K562 (cell line): ENCODE results near the gene KAT2B. TPM values are rescaled to one million over a fixed set of nuclear protein-coding genes. Genes with fewer than 3 reads are reported as not detected.

Experiments
- CBFB ChIP-seq: sonication (generic); formaldehyde crosslinking; IDR thresholded peaks from 2 replicates; pipeline ENCODE4 v1.4.0; 2020; ENCODE audit warnings: mild to moderate bottlenecking, missing genetic modification reagents
- FOXJ2 ChIP-seq: fragments of 200-800 bp; sonication (Bioruptor generic); IDR thresholded peaks from 2 replicates; pipeline ENCODE4 v1.6.1; 2016; ENCODE audit warnings: missing genetic modification characterization, missing compliant biosample characterization
- KDM5B ChIP-seq: fragments of 200-600 bp; sonication (generic); IDR thresholded peaks from 2 replicates; pipeline ENCODE4 v1.6.1; 2012; ENCODE audit warnings: low read depth, mild to moderate bottlenecking, moderate library complexity, low read length, control low read depth, inconsistent platforms; ENCODE audit not compliant: insufficient replicate concordance
- POU5F1 ChIP-seq: fragments of 150-350 bp; IDR thresholded peaks from 2 replicates; pipeline ENCODE4 v1.6.1; 2014; ENCODE audit warnings: borderline replicate concordance, low read length, low read depth, mild to moderate bottlenecking; ENCODE audit not compliant: partially characterized antibody
- RREB1 ChIP-seq: fragments of 250-450 bp; sonication (Bioruptor Pico); IDR thresholded peaks from 2 replicates; pipeline ENCODE4 v1.4.0; 2020
- U2AF2 ChIP-seq: fragments of 200-400 bp; formaldehyde crosslinking; optimal IDR thresholded peaks from 2 replicates; pipeline ENCODE3; 2017; ENCODE audit warnings: low read depth, mild to moderate bottlenecking, low read length
- ZNF133 ChIP-seq: fragments of 250-450 bp; sonication (Bioruptor Pico); IDR thresholded peaks from 2 replicates; pipeline ENCODE4 v1.4.0; 2020; ENCODE audit warnings: mild to moderate bottlenecking
- ZNF277 ChIP-seq: fragments of 250-450 bp; sonication (Bioruptor Pico); IDR thresholded peaks from 2 replicates; pipeline ENCODE4 v1.8.0; 2022; ENCODE audit warnings: inconsistent platforms, mild to moderate bottlenecking, moderate library complexity, borderline replicate concordance
- ZNF280B ChIP-seq: fragments of 250-450 bp; sonication (Bioruptor Pico); IDR thresholded peaks from 2 replicates; pipeline ENCODE4 v1.5.1; 2021; ENCODE audit warnings: mild to moderate bottlenecking
- ZNF586 ChIP-seq: fragments of 450-650 bp; formaldehyde crosslinking; conservative IDR thresholded peaks from 2 replicates; pipeline ENCODE4 v1.4.0; 2020; ENCODE audit warnings: mild to moderate bottlenecking, moderate library complexity
- polyA plus RNA-seq, 8 experiments: library from polyadenylated mRNA; depleted of rRNA in 4 of 8; stranded (reverse) in 5 of 8; unstranded in 3 of 8; fragments of >200 nt; fragmentation: Nextera tagmentation in 2 of 8; fragmentation: Illumina TruSeq in 1 of 8; extraction: Ambion mirVana in 2 of 8; extraction: Trizol in 1 of 8; gene quantifications; 2 replicates each; pipeline versions ENCODE4 v1.2.1 to v1.2.3, GENCODE V29; 2011 to 2014; ENCODE audit warnings: inconsistent platforms in 1 of 8, missing spikeins in 1 of 8
- total RNA-seq, 7 experiments: library from RNA; depleted of rRNA in 6 of 7; stranded (reverse); fragments of >200 nt in 6 of 7; fragmentation: Illumina TruSeq in 2 of 7; extraction: Trizol in 2 of 7; gene quantifications; 2 replicates each; pipeline versions ENCODE4 v1.2.1 to v1.2.3, GENCODE V29; 2011 to 2021; ENCODE audit warnings: low replicate concordance in 1 of 7
- TF ChIP-seq, protein P1 (sequence below): fragments of 250-450 bp; sonication (Bioruptor Pico); IDR thresholded peaks from 2 replicates; pipeline ENCODE4 v1.8.0; 2022; ENCODE audit warnings: inconsistent platforms
- TF ChIP-seq, protein P2 (sequence below), 2 experiments: fragments of 200-800 bp in 1 of 2; sonication (Bioruptor generic) in 1 of 2; sonication (generic) in 1 of 2; formaldehyde crosslinking in 1 of 2; IDR thresholded peaks in 1 of 2; conservative IDR thresholded peaks in 1 of 2; 2 replicates each; pipeline versions ENCODE4 v1.5.0 to v1.6.1; 2016 to 2020; ENCODE audit warnings: missing compliant biosample characterization in 1 of 2, missing genetic modification characterization in 1 of 2, missing genetic modification reagents in 1 of 2

KAT2B gene
- total and polyA plus RNA-seq, 9 of the 15 experiments (the other 6 are each of a cell fraction or from before 2014, with no cell fraction given), result 3.3 to 14.9 (median 12.2) TPM

DNA sequence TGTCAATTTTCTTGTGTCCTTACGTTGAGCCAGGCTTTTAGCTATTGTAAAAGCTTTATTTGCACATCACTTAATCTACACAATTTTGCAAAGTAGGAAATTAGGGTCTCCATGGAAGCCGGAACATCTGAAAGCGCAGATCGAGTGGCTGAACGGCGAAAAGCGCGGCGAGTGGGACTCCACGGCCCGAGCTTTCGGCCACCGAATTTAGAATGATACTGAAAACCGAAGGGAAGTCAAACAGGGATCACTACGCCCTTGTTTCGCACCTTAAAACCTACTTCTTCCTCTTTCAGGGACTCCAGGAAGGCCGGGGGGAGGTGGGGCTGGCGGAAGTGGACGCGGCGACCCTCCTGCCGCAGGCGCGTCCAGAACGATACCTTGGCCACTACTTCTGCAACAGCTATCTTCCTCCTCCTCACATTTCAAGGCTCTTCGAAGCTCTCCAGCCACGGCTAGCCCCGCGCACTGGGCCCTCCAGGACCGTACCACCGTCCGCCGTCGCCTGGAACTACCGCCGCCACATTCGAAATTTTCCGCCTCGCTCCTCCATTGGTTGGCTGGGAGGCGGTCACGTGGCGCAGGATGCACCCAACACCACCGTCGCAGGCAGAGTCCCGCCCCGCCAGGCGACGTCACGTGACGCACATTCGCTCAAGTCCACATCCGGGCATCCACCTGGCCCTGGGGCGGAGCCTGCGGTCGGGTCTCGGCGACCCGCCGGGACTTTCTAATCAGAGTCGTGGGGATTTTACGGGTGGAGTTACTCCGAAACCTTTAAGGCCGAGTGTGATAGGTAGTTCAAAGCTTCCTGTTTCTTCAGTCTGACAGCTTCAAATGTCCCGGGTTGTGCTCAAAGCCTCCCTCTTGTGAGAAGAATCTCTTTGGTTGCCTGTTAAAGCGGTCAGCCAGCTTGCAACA lies 145.7 kb downstream of the KAT2B start, which contains the start of gene SGO1 (continued):
- peak; percentile 69 for TF ChIP-seq KDM5B
- TF ChIP-seq, protein P1, sequence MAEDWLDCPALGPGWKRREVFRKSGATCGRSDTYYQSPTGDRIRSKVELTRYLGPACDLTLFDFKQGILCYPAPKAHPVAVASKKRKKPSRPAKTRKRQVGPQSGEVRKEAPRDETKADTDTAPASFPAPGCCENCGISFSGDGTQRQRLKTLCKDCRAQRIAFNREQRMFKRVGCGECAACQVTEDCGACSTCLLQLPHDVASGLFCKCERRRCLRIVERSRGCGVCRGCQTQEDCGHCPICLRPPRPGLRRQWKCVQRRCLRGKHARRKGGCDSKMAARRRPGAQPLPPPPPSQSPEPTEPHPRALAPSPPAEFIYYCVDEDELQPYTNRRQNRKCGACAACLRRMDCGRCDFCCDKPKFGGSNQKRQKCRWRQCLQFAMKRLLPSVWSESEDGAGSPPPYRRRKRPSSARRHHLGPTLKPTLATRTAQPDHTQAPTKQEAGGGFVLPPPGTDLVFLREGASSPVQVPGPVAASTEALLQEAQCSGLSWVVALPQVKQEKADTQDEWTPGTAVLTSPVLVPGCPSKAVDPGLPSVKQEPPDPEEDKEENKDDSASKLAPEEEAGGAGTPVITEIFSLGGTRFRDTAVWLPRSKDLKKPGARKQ (CRISPR knock-in tag), result no peak
- no peak for TF ChIP-seq ZNF280B (CRISPR knock-in tag)
- peak; percentile 51; the same call in 1 of the 2 replicates for TF ChIP-seq RREB1 (CRISPR knock-in tag)
- TF ChIP-seq, protein P2, sequence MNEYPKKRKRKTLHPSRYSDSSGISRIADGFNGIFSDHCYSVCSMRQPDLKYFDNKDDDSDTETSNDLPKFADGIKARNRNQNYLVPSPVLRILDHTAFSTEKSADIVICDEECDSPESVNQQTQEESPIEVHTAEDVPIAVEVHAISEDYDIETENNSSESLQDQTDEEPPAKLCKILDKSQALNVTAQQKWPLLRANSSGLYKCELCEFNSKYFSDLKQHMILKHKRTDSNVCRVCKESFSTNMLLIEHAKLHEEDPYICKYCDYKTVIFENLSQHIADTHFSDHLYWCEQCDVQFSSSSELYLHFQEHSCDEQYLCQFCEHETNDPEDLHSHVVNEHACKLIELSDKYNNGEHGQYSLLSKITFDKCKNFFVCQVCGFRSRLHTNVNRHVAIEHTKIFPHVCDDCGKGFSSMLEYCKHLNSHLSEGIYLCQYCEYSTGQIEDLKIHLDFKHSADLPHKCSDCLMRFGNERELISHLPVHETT (CRISPR knock-in tag; conservative IDR thresholded peaks at IDR 0.05 in 1 of 2, IDR thresholded peaks at IDR 0.05 in 1 of 2), result peak in 1 of 2 experiments; percentile 73; a peak in 2 of 4 replicates
- no peak for TF ChIP-seq U2AF2
- peak; percentile 80 for TF ChIP-seq FOXJ2 (tag)
- no peak for TF ChIP-seq ZNF133 (CRISPR knock-in tag)
- TF ChIP-seq POU5F1, result no peak
- TF ChIP-seq ZNF277 (CRISPR knock-in tag), result no peak
- TF ChIP-seq CBFB (CRISPR knock-in tag), result peak; percentile 55; the same call in 1 of the 2 replicates
- no peak for TF ChIP-seq ZNF586 (CRISPR knock-in tag)
